ENCODE results near the gene CHCHD6.

- TF ChIP-seq CTCF (IDR thresholded peaks at IDR 0.05; ENCODE audit: extremely low read depth in 1 of 2, insufficient read depth in 1 of 2, low read depth in 1 of 2, low read length in 2 of 2): no peak
- TF ChIP-seq EZH2 (IDR thresholded peaks at IDR 0.05; ENCODE audit: borderline replicate concordance, low read depth, low read length, severe bottlenecking): no peak
- TF ChIP-seq FOS (IDR thresholded peaks at IDR 0.05; ENCODE audit: borderline replicate concordance, insufficient read depth, low read length): no peak
Observed at GRCh38 chr3:126988451-126989021, 284.5 kb downstream of the CHCHD6 start.

All from endothelial cell of umbilical vein (primary cell).